Neural cell (in vitro differentiated cells): ENCODE data around the gene PMEL. TPM values are rescaled to one million over a fixed set of nuclear protein-coding genes. Genes with fewer than 3 reads are reported as not detected.
"Not testable (repeated sequence)": the region's sequence is repeated elsewhere in the genome, so short reads cannot be mapped to it uniquely, and the experiment has no call there.

ENCODE experiments used
- H2AFZ ChIP-seq: fragments of 200-600, 300-800 bp; sonication (generic), shearing (Covaris generic); 2 replicates; pipeline ENCODE4 v1.6.0; 2014; ENCODE audit warnings: low read depth, mild to moderate bottlenecking, antibody characterized with exemption, low read length, moderate library complexity
- H3F3A ChIP-seq: fragments of 200-600 bp; shearing (Covaris generic); 2 replicates; pipeline ENCODE4 v1.6.1; 2016; ENCODE audit warnings: mild to moderate bottlenecking, moderate library complexity, mixed read lengths, antibody characterized with exemption, low read length; ENCODE audit not compliant: insufficient read depth, poor library complexity, severe bottlenecking
- H3K27ac ChIP-seq: fragments of 200-600, 300-800 bp; sonication (generic), shearing (Covaris generic); 2 replicates; pipeline ENCODE4 v1.5.1; 2014; ENCODE audit warnings: mild to moderate bottlenecking, low read length, moderate library complexity
- H3K27me3 ChIP-seq: fragments of 300-800, 200-600 bp; sonication (generic), shearing (Covaris generic); 2 replicates; pipeline ENCODE4 v1.6.0; 2014; ENCODE audit warnings: mild to moderate bottlenecking, low read depth, low read length, moderate library complexity; ENCODE audit not compliant: insufficient read depth
- H3K36me3 ChIP-seq: fragments of 300-800, 200-600 bp; sonication (generic), shearing (Covaris generic); 2 replicates; pipeline ENCODE4 v1.5.1; 2014; ENCODE audit warnings: mild to moderate bottlenecking, antibody characterized with exemption, low read length, moderate library complexity; ENCODE audit not compliant: insufficient read depth
- H3K4me2 ChIP-seq: fragments of 300-800, 200-600 bp; sonication (generic), shearing (Covaris generic); 2 replicates; pipeline ENCODE4 v1.6.0; 2014; ENCODE audit warnings: mild to moderate bottlenecking, low read length
- H3K4me3 ChIP-seq: fragments of 300-800, 200-600 bp; sonication (generic), shearing (Covaris generic); 2 replicates; pipeline ENCODE4 v1.5.1; 2014; ENCODE audit warnings: mild to moderate bottlenecking, low read length, moderate library complexity
- H3K79me2 ChIP-seq: fragments of 200-600 bp; shearing (Covaris generic); replicated peaks from 2 replicates; pipeline ENCODE4 v1.6.0; 2014; ENCODE audit warnings: mild to moderate bottlenecking, low read length, moderate library complexity; ENCODE audit not compliant: insufficient read depth
- H3K9ac ChIP-seq: fragments of 300-800, 200-600 bp; sonication (generic), shearing (Covaris generic); 2 replicates; pipeline ENCODE4 v1.6.1; 2016; ENCODE audit warnings: mild to moderate bottlenecking, low read length, mixed read lengths
- H3K9me2 ChIP-seq: fragments of 200-600 bp; shearing (Covaris generic); 2 replicates; pipeline ENCODE4 v1.6.1; 2016; ENCODE audit warnings: mild to moderate bottlenecking, low read length, mixed read lengths; ENCODE audit not compliant: insufficient read depth
- H3K9me3 ChIP-seq: fragments of 200-600, 300-800 bp; sonication (generic), shearing (Covaris generic); 2 replicates; pipeline ENCODE4 v1.6.1; 2016; ENCODE audit warnings: mild to moderate bottlenecking, mixed run types, low read length, moderate library complexity, mixed read lengths
- H4K20me1 ChIP-seq: fragments of 200-600 bp; shearing (Covaris generic); 2 replicates; pipeline ENCODE4 v1.6.1; 2016; ENCODE audit warnings: mild to moderate bottlenecking, mixed run types; ENCODE audit not compliant: insufficient read depth
- CTCF ChIP-seq: fragments of 450-650 bp; IDR thresholded peaks from 2 replicates; pipeline ENCODE4 v1.5.1; 2014; ENCODE audit warnings: antibody characterized with exemption, mild to moderate bottlenecking, moderate library complexity; ENCODE audit not compliant: poor library complexity, severe bottlenecking
- EP300 ChIP-seq: fragments of 450-650 bp; conservative IDR thresholded peaks from 2 replicates; pipeline ENCODE4 v1.6.1; 2014; ENCODE audit warnings: antibody characterized with exemption, mild to moderate bottlenecking, moderate library complexity; ENCODE audit not compliant: poor library complexity, severe bottlenecking
- EZH2 ChIP-seq: fragments of 200-600, 300-800 bp; shearing (Covaris generic), sonication (generic); IDR thresholded peaks from 2 replicates; pipeline ENCODE4 v1.6.1; 2014; ENCODE audit warnings: antibody characterized with exemption, low read length, borderline replicate concordance, mild to moderate bottlenecking; ENCODE audit not compliant: insufficient read depth, poor library complexity, severe bottlenecking
- MXI1 ChIP-seq: fragments of 450-650 bp; conservative IDR thresholded peaks from 2 replicates; pipeline ENCODE4 v1.6.1; 2014; ENCODE audit warnings: antibody characterized with exemption, mild to moderate bottlenecking; ENCODE audit not compliant: poor library complexity, severe bottlenecking
- POLR2AphosphoS5 ChIP-seq: IDR thresholded peaks from 2 replicates; pipeline ENCODE4 v1.6.1; 2012
- RAD21 ChIP-seq: fragments of 450-650 bp; conservative IDR thresholded peaks from 2 replicates; pipeline ENCODE4 v1.6.1; 2014; ENCODE audit warnings: antibody characterized with exemption, mild to moderate bottlenecking, moderate library complexity
- REST ChIP-seq: IDR thresholded peaks from 2 replicates; pipeline ENCODE4 v1.6.1; 2012; ENCODE audit warnings: borderline replicate concordance
- SMC3 ChIP-seq: fragments of 450-650 bp; conservative IDR thresholded peaks from 2 replicates; pipeline ENCODE4 v1.6.1; 2014; ENCODE audit warnings: antibody characterized with exemption, mild to moderate bottlenecking, moderate library complexity; ENCODE audit not compliant: poor library complexity
- TAF1 ChIP-seq: IDR thresholded peaks from 2 replicates; pipeline ENCODE4 v1.6.1; 2012; ENCODE audit warnings: low read depth
- polyA plus RNA-seq: library from polyadenylated mRNA; depleted of rRNA; stranded (reverse); fragments of >200 nt; gene quantifications from 2 replicates; pipeline ENCODE4 v1.2.3, GENCODE V29; 2014

The PMEL gene
- polyA plus RNA-seq, 1 donor from 2014 or later = not detected

- no peaks in the 10 kb centered on the region for H4K20me1 ChIP-seq
- H3K79me2 ChIP-seq = peaks cover 50% of the 10 kb centered on the region
- no peak overlapping the region for H2AFZ ChIP-seq
- no peaks in the 10 kb centered on the region for H3K9me2 ChIP-seq
- H3K4me2 ChIP-seq = peak overlapping the region; percentile 98
- H3K36me3 ChIP-seq = no peaks in the 10 kb centered on the region
- H3K9ac ChIP-seq = peak overlapping the region; percentile 87
- H3K9me3 ChIP-seq = no peaks in the 10 kb centered on the region
- H3F3A ChIP-seq = no peaks in the 10 kb centered on the region
- TF ChIP-seq MXI1 (no peak), EP300 (no peak), RAD21 (no peak), CTCF (no peak), TAF1 (no peak), SMC3 (no peak)
- no peaks in the 10 kb centered on the region for H3K27me3 ChIP-seq
- no peak overlapping the region for H3K27ac ChIP-seq
- H3K4me3 ChIP-seq = peak overlapping the region; percentile 88
Observed at GRCh38 chr12:55925371-55925770, 40.5 kb downstream of the PMEL start.

- H3K79me2 ChIP-seq = peaks cover 44% of the 10 kb centered on the region
- H3K4me3 ChIP-seq, H3K9ac ChIP-seq, H3K9me3 ChIP-seq, H3K4me2 ChIP-seq, H3F3A ChIP-seq, H3K27me3 ChIP-seq, H2AFZ ChIP-seq, H4K20me1 ChIP-seq, H3K36me3 ChIP-seq, H3K27ac ChIP-seq, H3K9me2 ChIP-seq: not testable (repeated sequence)
Observed at GRCh38 chr12:55923648-55924047, 42.2 kb downstream of the PMEL start.

GRCh38 chr12:55922126-55922525, 43.7 kb downstream of the PMEL start:
- Histone ChIP-seq H3K36me3 (no peaks in the 10 kb centered on the region), H3K4me2 (no peak overlapping the region), H3K4me3 (no peak overlapping the region), H3K27ac (no peak overlapping the region), H4K20me1 (no peaks in the 10 kb centered on the region), H3K27me3 (no peaks in the 10 kb centered on the region), H3K9me2 (no peaks in the 10 kb centered on the region), H3K9me3 (no peaks in the 10 kb centered on the region), H2AFZ (no peak overlapping the region), H3K79me2 (peaks cover 44% of the 10 kb centered on the region), H3F3A (no peaks in the 10 kb centered on the region), H3K9ac (no peak overlapping the region)
- TF ChIP-seq REST (no peak), CTCF (no peak), POLR2AphosphoS5 (no peak), MXI1 (no peak), TAF1 (no peak), SMC3 (no peak), EP300 (no peak), RAD21 (no peak), EZH2 (no peak)

- not testable (repeated sequence) for H3K4me3 ChIP-seq, H3K27ac ChIP-seq, H3K9me3 ChIP-seq, H3F3A ChIP-seq, H3K36me3 ChIP-seq, H3K9me2 ChIP-seq, H3K27me3 ChIP-seq, H2AFZ ChIP-seq, H4K20me1 ChIP-seq, H3K4me2 ChIP-seq, H3K9ac ChIP-seq
- peaks cover 24% of the 10 kb centered on the region for H3K79me2 ChIP-seq
Observed at GRCh38 chr12:55919032-55919431, 46.8 kb downstream of the PMEL start.
